Panc1 (cell line): Measurements from ENCODE around the gene HSPB8. TPM values are rescaled to one million over a fixed set of nuclear protein-coding genes. Genes with fewer than 3 reads are reported as not detected.

Experiments
- ATAC-seq: fragments of 200-7000 bp; cut with Tn5 transposase; 2 replicates; pipeline ENCODE4 v1.9.1; 2020; ENCODE audit warnings: mild to moderate bottlenecking, moderate library complexity
- BruUV-seq: library from RNA; stranded (reverse); fragments of 400-500 nt; replicated peaks from 2 replicates; lab custom pipeline; 2021; lab: Mats Ljungman, UMichigan
- CTCF ChIA-PET: fragments of 300-600 bp; sonication (Branson Sonifier 250); formaldehyde crosslinking; loops from one replicate; lab custom pipeline; 2022; ENCODE audit warnings: antibody characterized with exemption; lab: Charles Lee
- POLR2A ChIA-PET: fragments of 300-600 bp; sonication (Branson Sonifier 250); formaldehyde crosslinking; loops from one replicate; lab custom pipeline; 2022; ENCODE audit warnings: antibody characterized with exemption; lab: Charles Lee
- DNase-seq: peaks from one replicate; pipeline ENCODE4 v3.0.0-alpha.2; 2010; ENCODE audit warnings: low read depth, low spot score
- H3K27ac ChIP-seq: 2 replicates; pipeline ENCODE4 v1.5.1; 2011; ENCODE audit warnings: mild to moderate bottlenecking, low read length, inconsistent platforms
- H3K27me3 ChIP-seq: fragments of 200-500 bp; sonication (Bioruptor generic); 2 replicates; pipeline ENCODE4 v1.6.0; 2014; ENCODE audit warnings: low read length, inconsistent platforms; ENCODE audit not compliant: control insufficient read depth, insufficient read depth
- H3K36me3 ChIP-seq: fragments of 200-500 bp; sonication (Bioruptor generic); 2 replicates; pipeline ENCODE4 v1.5.1; 2014; ENCODE audit warnings: inconsistent platforms, mild to moderate bottlenecking, low read length, moderate library complexity; ENCODE audit not compliant: control insufficient read depth, insufficient read depth
- H3K4me1 ChIP-seq: 2 replicates; pipeline ENCODE4 v1.5.1; 2011; ENCODE audit warnings: inconsistent platforms, mild to moderate bottlenecking, low read length, moderate library complexity; ENCODE audit not compliant: control insufficient read depth, insufficient read depth
- H3K4me3 ChIP-seq, 2 experiments: 2 replicates each; pipeline ENCODE4 v1.5.1; 2011 to 2012; ENCODE audit warnings: low read depth in 2 of 2, low read length in 2 of 2, mild to moderate bottlenecking in 2 of 2, inconsistent platforms in 1 of 2, moderate library complexity in 1 of 2
- H3K9me3 ChIP-seq: fragments of 200-500 bp; sonication (Bioruptor generic); 2 replicates; pipeline ENCODE4 v1.5.1; 2014; ENCODE audit warnings: low read depth, mild to moderate bottlenecking, inconsistent platforms, low read length, moderate library complexity; ENCODE audit not compliant: control insufficient read depth, insufficient read depth
- CTCF ChIP-seq: fragments of 450-650 bp; IDR thresholded peaks from 2 replicates; pipeline ENCODE4 v1.5.1; 2017; ENCODE audit warnings: mild to moderate bottlenecking
- POLR2AphosphoS5 ChIP-seq: IDR thresholded peaks from 2 replicates; pipeline ENCODE4 v1.6.1; 2012; ENCODE audit warnings: mild to moderate bottlenecking, low read depth, low read length, moderate library complexity
- REST ChIP-seq, 2 experiments: IDR thresholded peaks; 2 replicates each; pipeline ENCODE4 v1.6.1; 2011 to 2012; ENCODE audit warnings: low read depth in 2 of 2, control low read depth in 1 of 2, low read length in 1 of 2, mild to moderate bottlenecking in 1 of 2, moderate library complexity in 1 of 2; ENCODE audit not compliant: insufficient read depth in 1 of 2
- SIN3A ChIP-seq: IDR thresholded peaks from 2 replicates; pipeline ENCODE4 v1.6.1; 2012; ENCODE audit warnings: low read depth, mild to moderate bottlenecking, low read length, moderate library complexity, borderline replicate concordance; ENCODE audit not compliant: insufficient read depth
- TCF7L2 ChIP-seq: IDR thresholded peaks from 2 replicates; pipeline ENCODE4 v1.6.1; 2011; ENCODE audit warnings: mild to moderate bottlenecking, low read depth, low read length, inconsistent platforms
- in situ Hi-C: cut with HindIII; loops from 2 replicates; pipeline ENCODE4 v1.10.0; 2016; ENCODE audit warnings: low sequenced_read_pairs, low pct_unique_long_range_greater_than_20kb
- intact Hi-C: fragments of 100-400 bp; cut with micrococcal nuclease; formaldehyde crosslinking; loops from one replicate; pipeline ENCODE4 v1.10.0; 2022; ENCODE audit not compliant: unreplicated experiment
- total RNA-seq: library from RNA; stranded (reverse); gene quantifications from one replicate; pipeline ENCODE4 v1.2.1, GENCODE V29; 2021; ENCODE audit not compliant: unreplicated experiment

Gene HSPB8
- total RNA-seq, 1 experiment from 2014 or later: 2.0 TPM

- TF ChIP-seq SIN3A (no peak), POLR2AphosphoS5 (no peak), TCF7L2 (no peak), REST (IDR thresholded peaks at IDR 0.05; ENCODE audit: insufficient read depth in 1 of 2, low read depth in 2 of 2, low read length in 1 of 2) (no peak), CTCF (no peak)
- Histone ChIP-seq H3K36me3 (no peaks in the 10 kb centered on the region), H3K4me3 (no peak overlapping the region), H3K9me3 (no peaks in the 10 kb centered on the region), H3K27me3 (peaks cover 26% of the 10 kb centered on the region), H3K27ac (no peak overlapping the region), H3K4me1 (no peaks in the 10 kb centered on the region; the same call in 1 of the 2 replicates)
- DNase-seq (no peak), ATAC-seq (no peak)
- ChIA-PET CTCF (no interaction called here), POLR2A (no interaction called here)
- BruUV-seq: no TSS peak
- in situ Hi-C loops (no loop called here), intact Hi-C loops (no loop called here)
Measured at GRCh38 chr12:119171291-119171690, 7.4 kb upstream of the HSPB8 start.

GRCh38 chr12:119171691-119172425, 6.9 kb upstream of the HSPB8 start:
- no peak overlapping the region for H3K27ac ChIP-seq
- TF ChIP-seq TCF7L2 (no peak), REST (IDR thresholded peaks at IDR 0.05; ENCODE audit: insufficient read depth in 1 of 2, low read depth in 2 of 2, low read length in 1 of 2) (no peak), POLR2AphosphoS5 (no peak), CTCF (no peak), SIN3A (no peak)
- no TSS peak for BruUV-seq
- H3K4me3 ChIP-seq: no peak overlapping the region
- intact Hi-C loops: no loop called here
- H3K36me3 ChIP-seq: no peaks in the 10 kb centered on the region
- DNase-seq (no peak), ATAC-seq (no peak)
- ChIA-PET POLR2A (no interaction called here), CTCF (no interaction called here)
- H3K9me3 ChIP-seq: no peaks in the 10 kb centered on the region
- H3K4me1 ChIP-seq: peaks cover 5% of the 10 kb centered on the region
- H3K27me3 ChIP-seq: peaks cover 24% of the 10 kb centered on the region
- in situ Hi-C loops: no loop called here
